Skeletal muscle cell (primary cell): ENCODE measurements around the gene IFI27.
"Not testable (repeated sequence)": the region's sequence is repeated elsewhere in the genome, so short reads cannot be mapped to it uniquely, and the experiment has no call there.

Experiments used
- DNase-seq: peaks from one replicate; pipeline ENCODE4 v3.0.0-alpha.2; 2010; ENCODE audit warnings: low read depth
- H3K4me3 ChIP-seq: 2 replicates; pipeline ENCODE4 v1.5.1; 2011; ENCODE audit warnings: low read depth, mild to moderate bottlenecking, control low read depth, low read length, moderate library complexity

IFI27 gene

DNA sequence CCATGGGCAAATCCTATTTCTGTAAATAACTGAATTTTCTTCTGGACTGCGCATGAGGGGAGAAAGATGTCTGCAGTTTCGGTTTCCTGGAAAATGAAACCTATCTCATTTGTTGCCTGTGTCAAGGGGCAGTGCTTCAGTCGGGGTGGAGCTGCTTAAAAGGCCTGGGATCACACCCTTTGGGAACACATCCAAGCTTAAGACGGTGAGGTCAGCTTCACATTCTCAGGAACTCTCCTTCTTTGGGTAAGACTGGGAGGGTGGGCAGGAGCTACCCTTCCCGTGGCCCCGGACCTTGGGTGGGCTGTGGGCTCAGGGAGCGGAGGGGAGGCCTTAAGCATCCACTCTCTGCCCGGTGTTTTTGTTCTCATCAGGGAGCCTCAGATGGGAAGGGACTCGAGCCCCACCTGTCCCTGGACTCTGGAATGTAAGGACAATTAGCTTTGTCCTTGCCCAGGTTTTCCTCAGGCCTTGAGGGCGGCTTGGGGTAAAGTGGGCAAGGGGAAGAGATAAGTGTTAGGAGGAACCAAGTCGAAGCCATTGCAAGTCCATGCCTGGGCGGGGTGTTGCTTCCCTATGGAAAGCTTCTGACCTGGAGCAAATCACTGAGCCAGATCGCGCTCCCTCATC, at the start of gene IFI27:
TSS of gene IFI27 (plus strand) at position 185 of the 630 bp plus-strand sequence.
- no peak within 1 kb of the TSS for H3K4me3 ChIP-seq
- no peak for DNase-seq

DNA sequence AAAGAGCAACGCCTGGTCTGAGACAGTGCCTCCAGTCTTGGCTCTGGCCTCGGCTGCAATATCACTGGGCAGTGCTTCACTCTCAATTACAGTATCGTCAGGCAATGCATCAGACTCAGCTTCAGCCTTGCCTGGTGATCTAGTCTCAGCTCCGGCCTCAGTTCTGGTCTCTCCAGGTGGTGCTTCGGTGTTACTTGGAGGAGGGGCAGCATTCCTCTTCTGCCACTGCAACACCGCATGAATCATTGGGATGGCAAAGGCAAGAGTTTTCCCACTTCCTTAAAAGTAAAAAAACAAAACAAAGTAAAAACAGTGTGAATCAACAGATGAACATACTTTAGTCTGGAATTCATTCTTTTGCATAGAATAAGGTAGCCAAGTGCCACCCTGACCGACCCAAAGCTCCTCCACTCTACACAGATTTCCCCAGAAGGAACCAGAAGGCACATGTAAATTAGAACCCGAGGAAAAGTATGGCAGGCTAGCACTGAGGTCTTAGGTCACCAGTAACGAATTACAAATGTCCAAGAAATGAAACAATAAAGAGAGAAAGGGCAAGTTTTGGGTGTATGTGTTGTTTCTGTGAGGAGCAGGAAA, 48.1 kb upstream of the IFI27 start:
- no peak overlapping the region for H3K4me3 ChIP-seq
- DNase-seq: no peak

DNA sequence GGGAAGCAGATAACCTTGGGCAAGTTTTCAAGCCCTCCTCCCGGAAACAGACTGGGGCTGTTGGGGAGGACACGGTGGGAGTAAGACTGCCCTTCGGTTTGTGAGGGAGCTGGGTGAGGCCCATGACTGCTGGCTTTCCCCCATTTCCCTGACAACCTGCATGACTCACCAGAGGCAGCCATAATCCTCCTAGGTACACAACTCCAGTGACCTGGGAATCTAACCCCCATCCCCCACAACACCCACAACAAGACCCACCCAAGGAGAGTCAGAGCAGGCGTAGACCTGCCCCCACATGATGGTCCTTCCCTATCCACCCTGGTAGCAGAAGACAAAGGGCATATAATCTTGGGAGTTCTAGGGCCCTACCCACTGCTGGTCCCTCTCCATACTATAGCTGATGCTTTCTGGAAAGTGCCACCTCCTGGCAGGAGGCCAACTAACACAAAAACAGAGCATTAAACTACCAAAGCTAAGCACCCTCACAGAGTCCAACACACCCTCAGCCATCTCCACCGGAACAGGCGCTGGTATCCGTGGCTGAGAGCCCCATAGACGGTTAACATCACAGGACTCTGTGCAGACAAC, 44.4 kb upstream of the IFI27 start:
- no peak overlapping the region for H3K4me3 ChIP-seq
- DNase-seq: no peak

DNA sequence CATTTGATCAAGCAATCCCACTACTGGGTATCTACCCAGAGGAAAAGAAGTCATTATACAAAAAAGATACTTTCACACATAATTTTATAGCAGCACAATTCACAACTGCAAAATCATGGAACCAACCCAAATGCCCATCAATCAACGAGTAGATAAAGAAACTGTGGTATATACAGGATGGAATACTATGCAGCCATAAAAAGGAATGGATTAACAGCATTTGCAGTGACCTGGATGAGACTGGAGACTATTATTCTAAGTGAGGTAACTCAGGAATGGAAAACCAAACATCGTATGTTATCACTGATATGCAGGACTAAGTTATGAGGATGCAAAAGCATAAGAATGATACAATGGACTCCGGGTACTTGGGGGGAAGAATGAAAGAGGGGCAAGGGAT, 38.5 kb upstream of the IFI27 start:
- H3K4me3 ChIP-seq, DNase-seq: not testable (repeated sequence)

DNA sequence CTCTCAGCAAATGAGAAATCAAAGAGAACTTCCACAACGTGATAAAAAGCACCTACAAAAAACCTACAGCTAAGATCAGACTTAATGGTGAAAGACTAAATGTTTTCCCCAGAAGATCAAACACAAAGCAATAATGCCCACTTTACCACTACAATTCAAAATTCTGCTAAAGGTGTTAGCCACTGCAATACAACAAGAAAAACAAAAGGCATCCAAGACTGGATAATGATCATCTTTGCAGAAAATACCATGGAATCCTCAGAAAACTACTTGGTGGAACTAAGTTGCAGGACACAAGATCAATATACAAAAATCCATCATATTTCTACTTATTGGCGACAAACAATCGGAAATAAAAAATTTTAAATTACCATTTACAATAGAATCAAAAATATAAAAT, 36.0 kb upstream of the IFI27 start:
- no peak overlapping the region for H3K4me3 ChIP-seq
- DNase-seq: no peak

DNA sequence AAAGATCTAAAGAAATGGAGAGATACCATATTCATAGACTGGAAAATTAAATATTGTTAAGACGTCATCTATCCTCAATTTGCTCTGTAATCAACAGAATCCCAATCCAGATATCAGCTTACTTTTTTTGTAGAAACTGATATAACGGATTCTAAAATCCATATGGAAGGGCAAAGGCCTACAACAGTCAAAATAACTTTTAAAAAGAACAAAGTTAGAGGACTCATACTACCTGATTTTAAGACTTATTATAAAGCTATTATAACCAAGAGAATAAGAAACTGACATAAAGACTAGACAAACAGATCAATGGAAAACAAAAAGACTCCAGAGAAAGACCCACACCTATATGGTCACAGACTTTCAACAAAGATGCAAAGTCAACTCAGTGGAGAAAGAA, 35.5 kb upstream of the IFI27 start:
- no peak for DNase-seq
- H3K4me3 ChIP-seq: no peak overlapping the region

DNA sequence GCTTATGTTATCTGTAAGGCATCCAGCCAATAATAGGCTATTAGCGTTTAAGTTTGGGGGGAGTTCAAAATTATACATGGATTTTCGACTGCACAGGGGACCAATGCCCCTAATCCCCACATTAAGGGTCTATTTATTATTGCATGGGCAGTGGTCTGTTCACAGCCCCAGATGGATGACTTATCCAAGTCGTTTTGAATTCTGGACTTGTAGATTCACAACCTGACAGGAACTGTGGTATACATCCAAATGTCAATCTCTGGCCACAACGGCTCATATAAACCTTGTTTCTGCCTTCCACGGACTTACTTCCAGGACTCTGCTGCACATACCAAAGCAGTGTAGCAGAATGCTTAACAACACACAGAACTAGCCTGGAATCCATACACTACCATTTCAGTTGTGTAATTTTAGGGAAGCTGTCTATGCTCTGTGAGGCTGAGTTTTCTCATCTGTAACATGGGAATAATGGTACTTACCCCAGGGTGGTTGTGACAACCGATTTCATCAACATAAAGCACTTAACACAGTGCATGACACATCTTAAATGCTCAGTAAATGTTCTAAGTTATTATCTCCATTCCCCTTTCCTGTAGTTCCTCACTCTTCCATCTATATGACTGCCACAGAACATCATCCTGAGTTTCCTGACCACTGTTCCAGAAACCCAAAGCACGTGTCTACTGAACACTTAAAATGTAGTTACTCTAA, 33.3 kb upstream of the IFI27 start:
- no peak for DNase-seq
- H3K4me3 ChIP-seq: no peak overlapping the region

DNA sequence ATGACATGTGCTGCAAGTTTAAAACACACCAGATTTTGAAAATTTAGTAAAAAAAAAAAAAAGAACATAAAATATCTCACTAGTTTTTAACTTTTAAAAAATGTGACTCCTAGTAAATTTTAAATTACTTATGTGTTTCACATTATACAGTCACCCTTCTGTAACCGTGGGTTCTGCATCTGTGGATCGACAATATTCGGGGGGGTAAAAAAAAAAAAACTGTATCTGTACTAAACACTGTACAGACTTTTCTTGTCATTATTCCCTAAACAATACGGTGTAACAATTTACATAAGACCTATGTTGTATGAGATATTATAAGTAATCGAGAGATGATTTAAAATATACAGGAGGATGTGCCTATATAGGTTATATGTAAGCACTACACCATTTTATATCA, 32.7 kb upstream of the IFI27 start:
- no peak overlapping the region for H3K4me3 ChIP-seq

DNA sequence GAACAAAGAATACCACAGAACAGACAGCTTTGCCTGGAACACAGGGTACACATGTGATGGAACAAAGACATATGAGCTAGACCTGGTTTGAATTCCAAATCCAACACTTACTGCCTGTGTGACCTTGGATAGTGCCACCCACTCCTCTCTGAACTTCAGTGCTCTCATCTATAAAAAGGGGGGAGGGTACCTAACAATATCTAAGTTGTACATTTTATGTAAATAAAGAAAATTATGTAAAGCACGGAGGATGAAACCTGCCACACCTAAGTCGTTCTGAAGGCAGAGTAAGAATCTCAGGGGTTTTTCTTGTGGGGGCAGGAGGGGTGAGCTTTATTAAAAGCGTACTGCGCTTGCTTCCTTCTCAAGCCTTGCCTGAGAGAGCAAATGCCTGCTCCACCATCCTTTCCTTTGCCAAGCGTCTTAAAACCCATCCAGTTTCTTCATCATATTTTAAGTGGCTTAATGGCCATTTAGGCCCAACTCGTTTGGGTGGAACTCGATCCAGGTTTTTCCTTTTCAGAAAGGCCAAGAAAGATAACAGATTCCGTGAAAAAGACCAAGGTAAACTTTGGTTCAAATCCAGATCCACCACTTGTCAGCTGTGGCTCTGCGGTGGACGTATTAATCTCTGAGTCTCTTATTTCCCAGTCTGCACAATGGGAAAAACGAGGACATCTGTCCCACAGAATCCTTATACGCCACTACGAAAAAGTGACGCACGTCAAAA, 30.5 kb upstream of the IFI27 start:
- peak; percentile 15 for DNase-seq
- peak overlapping the region; percentile 89 for H3K4me3 ChIP-seq

More for the DNA sequence above, 32.7 kb upstream of the IFI27 start:
- DNase-seq: no peak

DNA sequence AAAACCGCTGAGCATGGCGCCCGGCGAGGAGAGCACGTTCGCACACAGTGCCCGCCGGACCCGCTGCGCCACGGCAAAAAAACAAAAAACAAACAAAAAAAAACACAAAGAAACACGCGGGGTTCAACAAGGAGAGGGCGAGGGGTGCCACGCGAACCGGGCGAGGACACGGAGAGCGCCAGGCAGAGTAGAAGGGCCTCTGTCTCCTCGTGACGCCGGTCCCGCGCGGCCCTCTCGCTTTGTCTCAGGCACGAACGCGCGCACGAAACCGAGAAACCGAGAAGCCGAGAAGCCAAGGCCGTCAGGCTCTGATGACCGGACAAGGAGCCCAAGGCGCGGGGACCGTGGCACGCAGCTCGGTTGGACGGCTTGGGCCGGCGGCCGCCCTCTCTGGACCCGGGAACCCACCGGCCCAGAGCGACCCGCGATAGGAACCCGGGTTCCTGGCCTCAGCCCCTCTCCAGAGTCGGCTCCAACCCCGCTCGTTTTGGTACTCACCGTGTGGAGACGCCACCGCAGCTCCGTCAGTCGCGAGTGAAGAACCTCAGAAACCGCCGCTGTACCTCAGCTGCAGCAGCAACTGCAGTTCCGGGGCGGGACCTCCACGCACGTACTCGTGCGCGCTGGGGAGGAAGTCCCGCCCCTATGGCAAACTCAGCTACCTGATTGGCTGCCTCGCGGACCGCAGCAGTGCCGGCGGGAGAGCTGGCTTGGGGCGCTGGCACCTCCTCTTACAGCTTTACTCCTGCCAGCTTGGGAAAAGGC, 29.7 kb upstream of the IFI27 start, which contains the start of the genes DDX24 and IFI27L1:
TSS of gene DDX24 (minus strand) at position 582 of the 765 bp plus-strand sequence. CDS start 1,460 bp downstream, outside the sequence.
TSS of gene IFI27L1 (plus strand) at position 690 of the 765 bp plus-strand sequence. CDS start 15,628 bp downstream, outside the sequence.
- H3K4me3 ChIP-seq: peak within 1 kb of the TSS; percentile 89
- peak; percentile 79 for DNase-seq

DNA sequence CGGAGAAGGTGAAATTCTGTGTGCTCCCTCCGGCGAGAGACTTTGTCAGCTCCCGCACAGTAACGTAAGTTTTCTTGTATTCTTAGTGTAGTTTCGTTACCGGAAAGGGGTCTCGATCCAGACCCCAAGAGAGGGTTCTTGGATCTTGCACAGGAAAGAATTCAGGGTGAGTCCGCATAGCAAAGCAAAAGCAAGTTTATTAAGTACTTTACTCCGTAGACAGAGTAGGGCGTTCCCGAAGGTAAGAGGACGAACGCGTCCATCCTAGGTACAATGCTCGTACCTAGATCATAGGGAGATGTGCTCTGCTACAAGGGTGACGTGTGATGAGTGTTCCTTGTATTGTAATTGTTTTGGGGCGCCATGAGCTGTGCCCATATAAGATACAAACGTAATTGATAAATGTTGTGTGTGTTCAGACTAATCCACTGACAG, 29.1 kb upstream of the IFI27 start:
- DNase-seq: no peak
- H3K4me3 ChIP-seq: peak overlapping the region; percentile 89

DNA sequence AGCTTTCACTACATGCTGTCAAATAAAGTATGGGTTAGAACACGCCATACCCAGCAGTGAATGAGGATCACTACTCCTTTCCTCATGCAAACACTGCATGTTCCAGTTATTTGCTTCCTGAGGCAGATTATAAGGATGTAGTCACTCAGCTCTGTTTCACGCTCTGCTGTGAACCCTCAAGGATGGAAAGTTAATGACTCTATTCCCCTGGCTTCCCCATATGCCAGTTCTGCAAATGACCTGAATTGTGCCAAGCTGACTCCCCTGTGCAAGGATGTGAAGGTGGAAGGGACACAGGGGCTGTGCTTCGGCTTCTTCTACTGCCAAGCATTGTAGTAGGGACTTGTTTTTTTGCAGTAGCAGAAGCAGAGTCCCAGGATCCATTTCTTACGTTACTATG, 22.6 kb upstream of the IFI27 start:
- no peak for DNase-seq
- no peak overlapping the region for H3K4me3 ChIP-seq

DNA sequence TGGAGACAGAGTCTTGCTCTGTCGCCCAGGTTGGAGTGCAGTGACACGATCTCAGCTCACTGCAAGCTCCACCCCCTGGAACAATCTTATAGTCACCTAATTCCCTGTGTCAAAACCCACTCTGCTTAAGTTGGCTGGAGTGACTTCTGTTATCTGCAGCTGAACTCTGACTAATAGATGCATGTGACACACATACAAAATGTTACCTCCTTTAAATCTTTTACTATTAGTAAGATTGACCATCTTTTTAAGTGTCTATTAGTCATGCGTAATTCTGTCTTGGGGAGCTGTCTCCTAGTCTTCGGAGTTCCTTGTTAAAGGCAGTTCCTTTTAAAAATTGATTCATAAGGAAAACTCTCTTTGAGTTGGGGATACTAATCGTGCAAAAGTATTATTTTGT, 22.0 kb upstream of the IFI27 start:
- DNase-seq: no peak
- H3K4me3 ChIP-seq: no peak overlapping the region

DNA sequence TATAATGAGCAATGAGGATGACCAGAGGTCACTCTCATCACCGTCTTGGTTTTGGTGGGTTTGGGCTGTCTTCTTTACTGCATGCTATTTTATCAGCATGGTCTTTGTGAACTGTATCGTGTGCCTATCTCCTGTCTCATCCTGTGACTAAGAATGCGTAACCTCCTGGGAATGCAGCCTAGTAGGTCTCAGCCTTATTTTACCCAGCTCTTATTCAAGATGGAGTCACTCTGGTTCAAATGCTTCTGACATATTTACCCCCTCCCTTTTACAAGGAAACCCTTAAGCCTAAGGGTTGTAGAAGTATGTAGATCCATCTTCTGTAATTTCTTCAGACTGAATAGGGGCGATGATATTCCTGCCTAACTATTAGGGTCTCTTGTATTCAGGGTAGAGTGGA, 21.1 kb upstream of the IFI27 start:
- DNase-seq: no peak
- no peak overlapping the region for H3K4me3 ChIP-seq

DNA sequence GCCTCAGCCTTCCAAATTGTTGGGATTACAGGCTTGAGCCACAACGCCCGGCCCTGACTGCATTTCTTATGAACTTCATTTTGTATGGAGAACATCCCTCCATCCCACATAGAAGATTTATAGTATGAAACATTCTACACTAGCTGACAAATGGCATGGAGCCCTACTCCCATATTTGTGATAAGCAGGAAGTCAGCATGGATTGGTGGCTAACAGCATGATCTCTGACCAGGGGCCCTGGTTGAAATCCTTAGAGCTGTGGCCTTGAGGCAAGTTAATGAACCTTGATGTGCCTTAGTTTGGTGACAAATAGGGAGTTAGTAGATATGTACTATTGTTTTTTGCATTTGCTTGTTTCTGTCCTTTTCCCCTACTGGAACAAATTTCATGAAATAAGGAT, 17.1 kb upstream of the IFI27 start:
- no peak for DNase-seq
- H3K4me3 ChIP-seq: no peak overlapping the region

DNA sequence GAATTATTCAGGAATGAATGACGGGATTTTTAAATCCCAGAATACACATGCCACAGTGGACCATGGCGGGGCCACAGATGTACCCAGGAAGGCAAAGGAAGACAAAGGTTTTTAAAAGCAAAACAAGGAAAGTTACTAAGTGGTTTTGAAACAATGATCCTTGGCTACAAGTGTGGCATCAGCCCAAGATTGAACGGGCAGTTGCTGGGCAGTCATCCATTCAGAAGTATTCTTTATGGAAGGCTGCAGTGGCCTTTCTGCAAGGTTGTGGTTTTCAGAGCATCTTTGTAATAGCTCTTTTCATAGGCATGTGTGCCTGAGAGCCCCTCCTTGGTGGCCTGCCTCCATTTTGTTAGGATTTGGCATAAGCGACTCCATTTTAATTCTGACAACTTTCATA, 13.4 kb upstream of the IFI27 start:
- no peak overlapping the region for H3K4me3 ChIP-seq
- DNase-seq: no peak

DNA sequence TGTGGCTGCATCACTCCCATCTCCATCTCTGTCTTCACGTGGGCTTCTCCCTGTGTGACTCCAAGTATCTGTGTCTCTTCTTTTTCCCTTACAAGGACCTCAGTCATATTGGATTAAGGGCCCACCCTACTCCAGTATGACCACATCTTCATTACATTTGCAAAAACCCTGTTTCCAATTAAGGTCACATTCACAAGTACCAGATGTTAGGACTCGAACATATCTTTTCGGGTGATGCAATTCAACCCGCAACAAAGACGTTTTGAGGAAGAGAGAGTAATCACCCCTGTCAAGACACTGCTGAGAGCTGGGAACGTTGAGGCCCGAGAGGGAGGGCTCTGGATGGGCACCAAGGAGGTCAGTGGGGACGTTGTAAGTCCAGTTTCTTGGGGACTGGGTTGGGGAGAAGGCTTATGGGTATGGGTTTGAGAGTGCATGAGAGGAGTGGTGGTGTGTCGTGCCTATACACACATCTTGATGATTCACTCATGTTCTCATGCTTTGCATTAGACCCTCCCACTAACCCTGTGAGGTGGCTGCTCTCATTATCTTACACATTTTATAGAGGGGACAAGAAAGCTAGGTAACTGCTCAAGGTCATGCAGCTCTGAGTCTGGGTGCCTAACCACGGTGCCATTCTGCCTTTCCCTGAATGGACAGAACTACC, 12.1 kb upstream of the IFI27 start:
- H3K4me3 ChIP-seq: no peak overlapping the region
- peak; percentile 36 for DNase-seq

DNA sequence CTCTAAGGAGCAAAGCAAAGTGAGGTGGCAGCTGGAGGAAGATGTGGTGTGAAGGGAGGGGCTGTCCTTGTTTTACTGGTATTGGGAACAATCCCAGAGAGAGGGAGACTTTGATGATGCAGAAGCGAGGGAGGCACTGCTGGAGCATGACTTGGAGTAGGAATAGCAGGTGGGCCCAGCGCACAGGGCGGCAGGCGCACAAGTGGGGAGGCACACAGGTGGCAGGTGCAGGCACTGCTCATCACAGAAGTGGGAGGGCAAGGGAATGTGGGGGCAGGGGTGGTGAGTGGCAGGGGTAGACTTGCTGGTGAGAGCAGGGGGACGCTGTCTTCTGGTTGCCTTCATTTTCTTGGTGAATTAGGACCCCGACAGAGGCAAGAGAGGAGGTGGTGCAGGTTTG, 11.5 kb upstream of the IFI27 start:
- no peak overlapping the region for H3K4me3 ChIP-seq
- DNase-seq: no peak
